ENCODE measurements around the gene CHRNB2.
A peak's percentile ranks its signal among the peaks of the same experiment; 100 is the strongest.

The CHRNB2 gene

DNA sequence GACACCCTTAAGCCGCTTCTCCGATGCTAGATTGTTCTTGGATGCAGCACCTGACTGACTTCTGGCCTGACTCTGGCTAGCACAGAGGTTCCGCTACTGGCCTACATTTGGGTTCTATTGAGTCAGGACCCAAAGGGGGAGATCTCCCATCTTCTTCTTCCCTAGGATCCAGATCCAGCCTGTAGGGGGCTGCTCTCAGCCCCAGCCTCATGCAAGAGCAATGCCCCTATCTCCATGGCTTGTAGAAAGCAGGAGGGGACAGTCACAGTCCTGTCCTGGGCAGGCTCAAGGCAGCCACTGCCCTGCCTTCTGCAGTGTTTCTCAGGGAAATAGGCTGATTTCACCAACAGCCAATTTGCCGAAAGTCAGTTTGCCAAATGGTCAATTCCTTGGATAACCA is 46.7 kb downstream of the CHRNB2 start:
- no peak for DNase-seq

DNA sequence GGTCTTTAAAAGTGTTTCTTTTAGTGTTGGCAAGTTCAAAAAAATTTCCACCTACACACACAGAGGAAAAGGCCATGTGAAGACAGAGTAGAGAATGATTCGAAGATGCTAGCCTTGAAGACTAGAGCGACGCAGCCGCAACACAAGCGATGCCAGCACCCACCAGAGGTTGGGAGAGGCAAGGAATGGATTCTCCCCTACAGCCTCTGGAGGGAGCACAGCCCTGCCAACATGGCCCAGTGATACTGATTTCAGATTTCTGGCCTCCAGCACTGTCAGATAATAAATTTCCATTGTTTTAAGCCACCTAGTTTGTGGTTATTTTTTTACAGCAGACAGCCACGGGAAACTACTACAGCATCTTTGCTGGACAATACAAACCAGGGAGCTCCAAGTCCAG is 47.3 kb downstream of the CHRNB2 start:
- no peak for DNase-seq

GRCh38 chr1:154615411-154615810 is 47.8 kb downstream of the CHRNB2 start:
- DNase-seq: no peak

DNA sequence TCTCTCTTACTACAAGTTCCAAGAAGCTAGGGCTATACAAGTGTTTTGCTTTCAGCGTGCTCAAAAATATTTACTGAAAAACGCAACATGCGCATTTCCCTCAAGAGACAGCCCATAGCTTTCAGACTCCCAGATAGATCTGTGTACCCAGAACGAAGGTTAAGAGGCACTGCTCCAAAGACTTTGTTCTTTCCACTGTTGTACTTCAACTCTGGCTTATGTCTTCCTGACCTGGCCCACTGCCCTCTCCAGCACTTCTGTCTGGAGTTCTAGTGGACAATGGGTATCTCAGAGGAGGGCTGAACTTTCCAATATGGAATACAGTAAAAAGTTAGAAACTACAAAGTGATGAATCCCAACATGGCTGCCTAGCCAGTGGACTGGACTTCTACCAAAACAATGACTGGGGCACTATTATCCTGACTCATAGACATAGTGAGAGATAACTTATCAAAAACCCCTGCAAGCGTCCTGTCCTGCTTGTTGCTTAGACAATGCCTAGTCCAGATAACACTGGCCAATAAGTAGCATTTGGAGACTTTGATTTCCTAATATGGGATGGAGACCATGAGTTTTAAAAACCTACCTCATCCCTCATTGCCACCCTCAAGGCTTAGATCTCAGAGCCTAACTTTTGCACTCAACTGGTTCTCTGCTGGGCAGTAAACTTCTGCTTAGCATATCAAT is 49.2 kb downstream of the CHRNB2 start:
- no peak for DNase-seq

DNA sequence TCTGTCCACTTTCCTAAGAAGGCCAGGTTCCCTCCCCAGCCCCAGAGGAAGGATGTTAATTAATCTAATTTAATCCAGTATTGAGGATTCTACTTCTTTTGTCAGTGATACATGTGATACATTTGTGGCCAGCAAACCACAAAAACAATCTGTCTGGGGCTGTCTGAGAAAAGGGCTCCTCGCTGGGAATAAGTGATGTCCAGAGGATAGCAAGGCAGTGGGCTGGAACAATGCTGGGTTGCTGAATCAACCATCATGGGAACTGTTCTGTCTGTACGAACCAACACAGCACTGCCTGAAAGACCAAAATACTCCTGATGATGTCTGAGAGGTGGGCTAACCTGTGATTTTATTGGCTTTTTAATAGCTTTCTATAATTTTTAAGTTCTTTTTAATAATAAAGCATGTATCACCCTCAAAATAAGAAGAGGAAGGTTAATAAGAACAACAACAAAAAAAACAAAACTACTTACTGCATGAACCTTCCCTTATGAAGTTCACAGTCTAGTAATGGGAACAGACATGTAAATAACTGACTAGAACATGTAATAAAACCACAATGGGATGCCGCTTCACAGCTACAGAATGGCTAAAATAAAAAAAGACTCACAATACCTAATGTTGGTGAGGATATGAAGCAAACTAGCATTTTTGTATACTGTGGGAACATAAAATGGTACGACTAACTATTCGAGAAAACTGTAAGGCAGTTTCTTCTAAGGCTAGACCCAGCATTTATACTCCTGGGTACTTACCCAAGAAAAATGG is 51.8 kb downstream of the CHRNB2 start:
- no peak for DNase-seq

- no peak for DNase-seq
Measured at GRCh38 chr1:154620751-154621150, 53.2 kb downstream of the CHRNB2 start.

DNA sequence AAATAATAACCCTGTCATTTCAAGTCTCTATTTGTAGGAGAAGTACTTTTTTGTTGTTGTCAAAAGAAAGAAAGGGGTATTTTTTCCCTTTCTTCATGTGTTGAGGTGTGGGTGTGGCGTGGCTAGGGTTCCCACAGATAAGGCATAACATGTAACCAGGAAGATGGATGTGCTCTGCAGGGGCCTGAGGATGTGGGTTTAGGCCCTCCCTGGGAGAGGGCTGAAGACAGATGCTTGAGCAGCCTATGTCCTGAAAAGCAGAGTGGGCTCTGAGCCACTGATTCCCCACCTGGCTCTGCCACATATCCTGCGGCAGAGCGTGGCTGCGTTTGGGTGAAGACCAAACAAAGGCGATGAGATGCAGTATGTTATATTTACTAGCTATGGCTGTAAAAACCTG is 54.3 kb downstream of the CHRNB2 start:
- DNase-seq: no peak

DNA sequence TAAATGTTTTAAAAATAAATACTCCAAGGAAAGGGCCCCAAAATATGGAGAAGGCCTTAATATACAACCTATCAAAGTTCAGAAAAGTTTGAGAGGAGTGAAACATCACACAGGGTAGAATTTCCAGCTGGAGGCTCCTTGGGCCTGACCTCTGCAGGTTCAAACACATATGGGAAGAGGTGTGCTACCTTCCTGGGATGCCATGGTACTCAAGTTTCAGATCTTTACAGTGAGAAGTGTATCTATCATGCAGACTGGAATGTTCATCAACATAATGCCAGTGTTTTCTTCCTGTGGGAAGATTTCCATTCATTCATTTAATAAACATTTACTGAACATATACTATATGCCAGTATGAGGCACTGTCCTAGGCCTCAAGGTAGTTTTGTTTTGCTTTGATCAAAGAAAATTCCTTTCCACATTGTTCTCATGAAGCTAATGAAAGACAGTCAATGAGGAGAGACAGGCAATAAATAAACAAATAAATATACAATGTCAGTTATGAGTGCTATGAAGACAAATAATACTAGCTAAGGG is 55.0 kb downstream of the CHRNB2 start:
- DNase-seq: no peak

GRCh38 chr1:154623358-154623757 is 55.8 kb downstream of the CHRNB2 start:
- no peak for DNase-seq

DNA sequence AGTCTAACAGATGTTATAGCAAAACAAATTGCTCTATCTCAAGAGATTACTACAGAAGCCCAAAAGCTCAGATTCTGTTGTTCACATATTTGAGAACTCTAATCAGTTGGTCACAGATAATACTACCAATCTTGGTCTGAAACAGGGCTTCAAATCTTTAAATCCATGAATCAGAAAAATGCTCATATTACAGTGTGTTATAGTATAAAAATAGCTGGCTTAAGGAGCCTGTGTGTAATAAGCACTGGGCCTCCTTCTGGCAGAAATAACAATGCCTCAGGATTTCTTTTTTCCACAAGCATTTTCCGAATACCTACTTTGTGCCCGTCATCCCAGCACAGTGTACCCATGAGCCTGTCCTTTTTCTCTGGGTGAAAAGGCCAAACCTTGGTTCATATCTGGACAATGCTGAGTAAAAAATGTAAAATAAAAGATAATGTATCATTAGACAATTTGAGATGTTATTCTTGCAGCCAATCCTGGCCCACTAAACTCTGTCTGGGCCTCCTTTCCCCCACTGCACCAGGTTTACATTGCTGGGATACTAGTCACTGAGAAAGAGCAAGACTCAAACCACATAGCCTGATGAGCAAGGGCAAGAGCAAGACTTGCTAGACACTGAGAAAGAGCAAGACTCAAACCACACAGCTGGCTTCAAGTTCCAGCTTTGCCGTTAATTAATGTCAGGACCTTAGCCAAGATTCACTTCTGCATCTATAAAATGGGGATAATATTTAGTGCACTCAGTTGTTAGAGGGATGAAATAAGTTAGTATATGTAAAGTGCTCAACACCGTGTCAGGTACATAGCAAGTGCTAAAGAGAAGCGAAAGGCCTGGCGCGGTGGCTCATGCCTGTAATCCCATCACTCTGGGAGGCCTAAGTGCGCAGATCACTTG is 57.4 kb downstream of the CHRNB2 start:
- DNase-seq: no peak

DNA sequence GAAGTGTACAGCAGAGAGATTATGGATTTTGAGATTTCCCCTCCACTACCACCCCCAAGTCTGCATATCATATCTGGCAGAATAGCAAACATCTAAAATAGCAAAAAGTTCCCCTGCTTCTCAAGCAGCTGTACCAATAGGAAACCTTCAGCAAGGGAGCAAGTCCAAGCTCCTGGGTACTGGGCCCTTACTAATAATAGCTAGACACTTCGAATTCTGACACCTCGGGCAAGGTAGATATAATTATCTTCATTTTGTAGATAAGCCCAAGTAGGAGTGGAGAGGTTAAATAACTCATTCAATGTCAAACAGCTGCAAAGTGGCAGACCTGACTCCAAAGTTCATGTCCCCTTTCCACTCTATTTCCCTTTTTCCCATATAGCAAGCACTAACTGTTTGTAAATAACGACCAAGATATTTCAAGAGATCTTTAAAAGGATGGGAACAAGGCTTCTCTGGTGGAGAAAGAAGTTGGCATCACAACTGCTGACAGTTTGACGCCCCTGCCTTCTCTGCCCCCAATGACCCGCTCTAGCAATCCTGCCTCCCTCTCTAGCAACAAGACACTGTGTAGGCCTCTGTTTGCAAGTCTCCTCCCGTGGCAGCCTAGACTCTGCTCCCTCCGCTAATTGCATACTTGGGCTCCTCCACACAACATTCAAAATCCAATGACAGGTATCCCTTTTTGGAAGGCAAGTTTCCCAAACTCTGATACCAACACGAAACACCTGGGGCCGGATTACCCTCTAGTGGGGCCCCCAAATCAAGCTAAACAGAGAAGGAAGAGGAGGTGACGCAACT is 59.1 kb downstream of the CHRNB2 start:
- no peak for DNase-seq

GRCh38 chr1:154627257-154628120 is 59.9 kb downstream of the CHRNB2 start:
- DNase-seq: peak; percentile 91

DNA sequence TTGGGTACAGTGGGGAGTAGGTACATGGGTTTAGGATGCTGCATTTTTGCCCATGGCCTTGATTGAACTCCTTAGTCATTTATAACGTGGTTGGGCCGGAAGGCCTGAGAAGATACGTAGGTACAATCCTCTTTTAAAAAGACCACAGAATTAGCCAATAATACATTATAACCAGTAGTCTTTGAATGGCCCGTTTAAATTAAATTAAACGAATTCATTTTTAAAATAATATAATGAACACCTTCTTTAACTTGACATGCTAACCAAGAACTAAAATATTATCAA is 60.5 kb downstream of the CHRNB2 start:
- DNase-seq: no peak

DNA sequence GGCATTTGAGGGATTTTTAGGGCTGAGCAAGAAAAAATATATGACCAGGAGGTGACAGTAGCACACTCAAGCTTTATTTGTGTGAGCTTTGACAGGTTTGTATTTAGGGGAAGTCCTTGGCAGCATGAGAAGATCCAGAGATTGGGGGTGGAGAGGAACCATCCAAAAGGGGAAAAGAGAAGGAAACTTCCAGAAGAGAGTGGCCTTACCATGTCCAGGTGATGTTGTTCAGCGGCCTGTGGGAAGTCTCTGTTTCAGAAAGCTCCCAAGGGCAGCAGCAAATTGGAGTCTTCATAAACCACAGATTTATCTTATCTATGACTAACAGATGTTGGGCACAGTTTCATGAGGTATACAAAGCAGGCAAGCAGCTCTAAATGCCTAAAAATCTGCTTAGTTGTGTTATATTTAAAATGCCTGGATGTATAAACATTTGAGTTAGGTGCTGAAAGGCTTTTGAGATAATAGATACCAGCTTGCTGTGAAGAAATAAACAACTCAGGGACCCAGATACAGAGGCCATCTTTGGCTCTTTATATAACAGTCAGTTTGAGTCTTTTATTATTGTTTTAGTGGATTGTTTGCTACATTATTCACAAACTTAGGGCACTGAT is 61.6 kb downstream of the CHRNB2 start:
- DNase-seq: no peak
